Retinal pigment epithelial cell (primary cell): ENCODE results near the gene AMER2.

Experiments used
- DNase-seq: peaks from one replicate; pipeline ENCODE4 v3.0.0-alpha.2; 2010; ENCODE audit warnings: low read depth
- H3K4me3 ChIP-seq: 2 replicates; pipeline ENCODE4 v1.5.1; 2011; ENCODE audit warnings: mild to moderate bottlenecking, low read length, control low read depth, moderate library complexity
- TF ChIP-seq, protein P1 (sequence below): conservative IDR thresholded peaks from 2 replicates; pipeline ENCODE4 v1.5.1; 2011; ENCODE audit warnings: low read depth, low read length, control low read depth, inconsistent platforms

Gene AMER2

DNA sequence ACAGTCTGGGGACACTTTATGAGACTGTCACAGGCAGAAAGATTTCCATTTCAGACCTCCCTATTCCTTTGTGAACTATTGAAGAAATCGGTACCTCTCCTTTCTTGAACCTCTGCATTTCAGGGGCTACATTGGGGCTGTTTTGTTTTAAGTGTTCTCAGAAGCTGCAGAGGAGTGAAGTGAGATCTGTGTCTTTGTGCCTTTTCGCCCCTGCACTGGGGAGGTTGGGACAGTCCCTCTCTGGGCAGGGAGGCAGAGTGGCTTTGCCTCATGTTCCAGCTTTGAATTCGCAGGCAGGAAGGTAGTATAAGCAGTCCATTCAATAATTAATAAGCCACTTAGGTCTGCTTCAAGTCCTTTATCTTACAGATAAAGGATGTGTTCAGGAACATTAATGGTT is 9.5 kb upstream of the AMER2 start:
- H3K4me3 ChIP-seq, result no peak overlapping the region
- TF ChIP-seq, protein P1, sequence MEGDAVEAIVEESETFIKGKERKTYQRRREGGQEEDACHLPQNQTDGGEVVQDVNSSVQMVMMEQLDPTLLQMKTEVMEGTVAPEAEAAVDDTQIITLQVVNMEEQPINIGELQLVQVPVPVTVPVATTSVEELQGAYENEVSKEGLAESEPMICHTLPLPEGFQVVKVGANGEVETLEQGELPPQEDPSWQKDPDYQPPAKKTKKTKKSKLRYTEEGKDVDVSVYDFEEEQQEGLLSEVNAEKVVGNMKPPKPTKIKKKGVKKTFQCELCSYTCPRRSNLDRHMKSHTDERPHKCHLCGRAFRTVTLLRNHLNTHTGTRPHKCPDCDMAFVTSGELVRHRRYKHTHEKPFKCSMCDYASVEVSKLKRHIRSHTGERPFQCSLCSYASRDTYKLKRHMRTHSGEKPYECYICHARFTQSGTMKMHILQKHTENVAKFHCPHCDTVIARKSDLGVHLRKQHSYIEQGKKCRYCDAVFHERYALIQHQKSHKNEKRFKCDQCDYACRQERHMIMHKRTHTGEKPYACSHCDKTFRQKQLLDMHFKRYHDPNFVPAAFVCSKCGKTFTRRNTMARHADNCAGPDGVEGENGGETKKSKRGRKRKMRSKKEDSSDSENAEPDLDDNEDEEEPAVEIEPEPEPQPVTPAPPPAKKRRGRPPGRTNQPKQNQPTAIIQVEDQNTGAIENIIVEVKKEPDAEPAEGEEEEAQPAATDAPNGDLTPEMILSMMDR, result no peak
- DNase-seq, result no peak

DNA sequence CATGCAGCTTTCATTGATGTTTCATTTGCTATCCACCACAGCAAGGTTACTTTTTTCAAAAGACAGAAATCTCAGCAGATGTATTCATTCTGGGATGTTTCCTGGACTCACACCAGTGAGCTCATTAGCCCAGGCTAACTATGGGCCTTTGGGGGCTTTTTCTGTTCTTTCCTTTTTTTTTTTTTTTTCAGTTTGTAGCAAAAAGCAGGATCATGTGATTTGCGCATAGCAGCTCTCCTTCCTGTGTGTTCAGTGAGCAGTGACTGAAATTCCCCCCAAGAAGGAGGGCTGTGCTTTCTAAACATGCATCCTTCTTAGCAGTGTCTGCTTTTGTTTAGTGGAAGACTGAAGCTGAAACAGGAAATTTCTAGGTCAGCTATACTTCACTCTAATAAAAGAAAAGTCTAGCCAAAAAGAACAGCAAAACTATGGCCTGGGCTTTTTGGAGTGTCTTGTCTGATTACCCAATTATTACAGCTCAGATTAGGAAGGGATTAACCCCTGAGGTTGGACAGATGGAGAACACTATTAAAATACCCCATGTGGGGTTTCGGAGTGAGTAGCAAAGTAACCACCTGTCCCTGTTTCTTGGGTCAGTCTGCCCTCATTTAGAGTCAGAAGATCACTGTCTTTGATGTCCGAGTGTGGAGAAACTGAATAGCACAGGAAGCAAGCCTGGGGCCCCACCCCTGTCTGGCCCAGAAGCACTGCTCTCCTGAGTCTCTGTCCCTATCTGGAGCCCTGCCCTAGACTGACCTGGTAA is 8.9 kb upstream of the AMER2 start:
- TF ChIP-seq, protein P1, result no peak
- no peak overlapping the region for H3K4me3 ChIP-seq
- DNase-seq, result no peak

DNA sequence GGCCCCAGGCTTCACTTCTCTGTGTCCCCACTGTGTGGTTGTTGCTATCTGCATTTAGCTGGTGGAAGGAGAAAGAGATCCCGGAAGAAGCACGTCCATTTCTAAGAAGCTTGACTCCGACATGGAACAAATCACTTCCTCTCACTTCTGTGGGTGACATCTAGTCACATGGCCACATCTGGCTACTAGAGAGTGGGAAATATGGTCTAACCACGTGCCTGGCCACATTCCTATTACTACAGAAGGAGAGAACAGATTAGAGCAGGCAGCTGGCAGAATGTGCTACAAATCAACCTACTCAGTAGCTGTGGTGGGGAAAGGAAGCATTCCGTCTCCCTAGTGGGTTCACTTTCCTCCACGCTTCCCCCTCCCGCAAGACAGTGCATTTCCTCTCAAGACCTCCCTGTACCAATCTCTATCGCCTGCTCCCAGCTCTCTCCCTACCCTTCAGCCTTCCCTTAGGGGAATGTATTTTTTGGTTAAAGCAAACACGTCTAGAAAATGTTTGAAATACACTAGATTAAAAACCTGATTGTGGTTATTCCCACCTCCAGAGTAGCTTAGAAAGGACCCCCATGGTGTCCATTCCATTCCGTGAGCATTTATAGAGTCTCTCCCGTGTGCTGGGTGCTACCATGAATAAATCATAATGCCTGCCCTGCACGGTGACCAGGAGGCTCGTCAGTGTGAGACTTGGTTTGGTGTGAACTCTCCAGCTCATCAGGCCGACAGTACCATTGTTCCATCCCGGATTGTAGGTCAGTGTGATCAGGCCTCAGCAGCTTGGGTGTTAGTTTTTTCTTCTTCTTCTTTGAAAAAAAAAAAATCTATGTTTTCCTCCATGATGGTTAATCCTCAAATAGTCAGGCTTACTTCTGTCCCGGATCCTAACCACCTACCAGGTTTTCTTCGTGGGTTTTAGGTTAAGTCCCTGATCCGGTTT is 8.0 kb upstream of the AMER2 start:
- no peak overlapping the region for H3K4me3 ChIP-seq
- no peak for DNase-seq
- TF ChIP-seq, protein P1, result no peak

DNA sequence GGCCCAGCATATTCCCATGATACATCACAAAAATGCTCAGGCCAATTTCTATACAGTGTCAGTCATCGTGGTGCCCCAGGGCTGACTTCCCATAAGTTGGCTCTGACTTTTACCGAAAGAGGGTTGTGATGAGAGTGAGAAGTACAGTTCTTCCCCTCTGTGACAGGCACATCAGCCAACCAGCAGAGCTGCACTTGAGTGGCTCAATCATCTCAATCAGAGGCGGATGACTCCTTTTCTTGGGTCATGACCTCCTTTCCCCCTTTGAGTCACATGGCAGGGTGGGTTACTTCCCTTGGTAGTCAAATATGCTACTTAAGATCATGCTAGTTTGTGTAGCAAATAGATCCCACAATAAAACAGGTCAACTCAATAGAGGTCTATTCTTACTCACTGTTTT is 6.9 kb upstream of the AMER2 start:
- TF ChIP-seq, protein P1, result no peak
- no peak for DNase-seq
- H3K4me3 ChIP-seq, result no peak overlapping the region

DNA sequence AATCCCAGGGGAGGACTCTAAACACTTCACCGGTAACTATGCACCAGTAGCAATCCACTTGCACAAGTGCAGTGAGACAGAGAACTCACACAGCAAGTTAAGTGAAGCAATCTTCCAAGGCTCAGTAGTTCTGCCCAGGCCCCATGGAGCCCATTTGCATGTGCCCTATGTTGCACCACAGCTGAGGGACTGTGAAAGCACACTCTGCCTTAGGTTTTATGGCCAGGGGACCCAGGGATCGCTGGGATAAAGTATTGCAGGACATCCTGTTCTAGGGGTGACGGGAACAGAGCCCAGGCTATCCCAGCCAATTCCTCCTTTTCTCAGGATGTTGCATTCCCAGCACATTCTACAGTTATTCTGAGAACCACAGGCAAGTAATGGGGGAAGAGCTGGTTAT is 6.0 kb upstream of the AMER2 start:
- no peak overlapping the region for H3K4me3 ChIP-seq
- DNase-seq, result no peak
- TF ChIP-seq, protein P1, result no peak

DNA sequence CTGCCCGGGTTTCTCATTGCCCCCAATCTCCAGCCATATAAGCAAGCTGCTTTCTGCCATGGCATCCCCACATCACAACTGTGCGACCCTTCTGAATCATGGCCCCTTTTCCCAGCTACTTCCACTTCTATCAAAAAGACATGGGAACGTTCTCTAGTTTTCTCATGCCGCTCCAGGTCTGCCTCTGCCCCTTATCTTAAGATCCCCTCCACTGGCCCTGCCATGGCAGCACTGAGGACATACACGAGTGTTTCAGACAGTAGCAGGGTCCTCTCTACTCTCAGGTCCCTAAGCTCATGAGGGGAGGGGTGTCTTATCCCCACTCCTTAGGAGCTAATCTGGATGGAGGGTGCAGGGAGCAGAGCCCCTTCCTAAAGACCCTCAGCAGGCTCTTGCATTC is 5.5 kb upstream of the AMER2 start:
- TF ChIP-seq, protein P1, result no peak
- no peak for DNase-seq
- no peak overlapping the region for H3K4me3 ChIP-seq

DNA sequence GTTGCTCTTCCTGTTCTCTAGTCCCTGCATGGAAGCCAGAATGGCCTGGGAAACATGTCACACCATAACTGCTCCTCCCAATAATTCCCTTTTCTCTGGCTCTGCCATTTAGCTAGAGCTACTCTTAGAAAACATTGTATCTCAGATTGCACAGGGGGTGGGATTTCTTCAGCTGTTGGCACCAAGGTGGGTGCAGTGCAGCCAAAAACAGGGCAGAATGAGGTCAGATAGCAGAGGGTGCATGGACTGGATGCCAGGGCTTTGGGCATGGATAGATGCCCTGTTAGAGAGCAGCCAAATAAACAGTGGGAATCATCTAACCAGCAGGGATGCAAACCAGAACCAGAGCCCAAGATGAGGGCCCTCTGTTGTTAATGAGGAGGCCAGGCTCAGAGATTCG is 4.9 kb upstream of the AMER2 start:
- TF ChIP-seq, protein P1, result no peak
- no peak for DNase-seq
- no peak overlapping the region for H3K4me3 ChIP-seq
